ENCODE measurements around the gene ARSK.

Gene ARSK

GRCh38 chr5:95554647-95555548 is at the start of gene ARSK, which contains the start of gene SKIC3:
TSS of gene ARSK (plus strand) at chr5:95555101. CDS start at chr5:95555279, 178 bp downstream.
TSS of gene SKIC3 (minus strand) at chr5:95554977. CDS start at chr5:95547150, 7,827 bp downstream.
- DNase-seq (ENCODE audit: low spot score), result peak; percentile 88

GRCh38 chr5:95508550-95508949 is 46.4 kb upstream of the ARSK start:
- DNase-seq (ENCODE audit: low spot score), result no peak

- no peak for DNase-seq (ENCODE audit: low spot score)
Observed at GRCh38 chr5:95511606-95512005, 43.3 kb upstream of the ARSK start.

GRCh38 chr5:95518417-95518816 is 36.5 kb upstream of the ARSK start:
- no peak for DNase-seq (ENCODE audit: low spot score)

GRCh38 chr5:95519151-95519550 is 35.8 kb upstream of the ARSK start:
- DNase-seq (ENCODE audit: low spot score), result no peak

- no peak for DNase-seq (ENCODE audit: low spot score)
Observed at GRCh38 chr5:95519681-95520080, 35.2 kb upstream of the ARSK start.

- no peak for DNase-seq (ENCODE audit: low spot score)
Observed at GRCh38 chr5:95520206-95520605, 34.7 kb upstream of the ARSK start.

GRCh38 chr5:95524423-95524822 is 30.5 kb upstream of the ARSK start:
- DNase-seq (ENCODE audit: low spot score), result no peak

- no peak for DNase-seq (ENCODE audit: low spot score)
Observed at GRCh38 chr5:95526871-95527270, 28.0 kb upstream of the ARSK start.

GRCh38 chr5:95528565-95528964 is 26.3 kb upstream of the ARSK start:
- no peak for DNase-seq (ENCODE audit: low spot score)

- peak; percentile 13 for DNase-seq (ENCODE audit: low spot score)
Observed at GRCh38 chr5:95530416-95530815, 24.5 kb upstream of the ARSK start.

- no peak for DNase-seq (ENCODE audit: low spot score)
Observed at GRCh38 chr5:95531491-95531890, 23.4 kb upstream of the ARSK start.

- DNase-seq (ENCODE audit: low spot score), result no peak
Observed at GRCh38 chr5:95532415-95532814, 22.5 kb upstream of the ARSK start.

GRCh38 chr5:95533106-95533505 is 21.8 kb upstream of the ARSK start:
- no peak for DNase-seq (ENCODE audit: low spot score)

GRCh38 chr5:95533761-95534160 is 21.1 kb upstream of the ARSK start:
- DNase-seq (ENCODE audit: low spot score), result no peak

- no peak for DNase-seq (ENCODE audit: low spot score)
Observed at GRCh38 chr5:95537501-95537900, 17.4 kb upstream of the ARSK start.

- DNase-seq (ENCODE audit: low spot score), result no peak
Observed at GRCh38 chr5:95543017-95543705, 11.7 kb upstream of the ARSK start.

GRCh38 chr5:95549030-95549429 is 5.9 kb upstream of the ARSK start:
- DNase-seq (ENCODE audit: low spot score), result no peak

GRCh38 chr5:95554331-95554646 is 612 bp upstream of the ARSK start:
- DNase-seq (ENCODE audit: low spot score), result no peak

GRCh38 chr5:95555553-95555952 is 652 bp downstream of the ARSK start:
- DNase-seq (ENCODE audit: low spot score), result no peak

GRCh38 chr5:95557841-95558240 is 2.9 kb downstream of the ARSK start:
- DNase-seq (ENCODE audit: low spot score), result no peak

- no peak for DNase-seq (ENCODE audit: low spot score)
Observed at GRCh38 chr5:95562282-95562681, 7.4 kb downstream of the ARSK start.

- DNase-seq (ENCODE audit: low spot score), result no peak
Observed at GRCh38 chr5:95563367-95563766, 8.5 kb downstream of the ARSK start.
